Suprapubic skin (tissue), 4 donors: ENCODE results near the gene FEM1C. TPM values are rescaled to one million over a fixed set of nuclear protein-coding genes. Genes with fewer than 3 reads are reported as not detected.

Source experiments
- DNase-seq, 2 donors: peaks; one replicate each; pipeline ENCODE4 v3.0.0-alpha.2; 2019; ENCODE audit warnings: low spot score in 2 of 2
- H3K27ac ChIP-seq: fragments of 200-600 bp; sonication (generic); one replicate; pipeline ENCODE4 v1.5.1; 2019
- H3K27me3 ChIP-seq: fragments of 200-600 bp; sonication (generic); one replicate; pipeline ENCODE4 v1.5.1; 2019
- H3K36me3 ChIP-seq: fragments of 200-600 bp; sonication (generic); one replicate; pipeline ENCODE4 v1.5.1; 2019
- H3K4me1 ChIP-seq: fragments of 200-600 bp; sonication (generic); one replicate; pipeline ENCODE4 v1.5.1; 2019
- H3K4me3 ChIP-seq: fragments of 200-600 bp; sonication (generic); one replicate; pipeline ENCODE4 v1.5.1; 2019; ENCODE audit warnings: mild to moderate bottlenecking
- H3K9me3 ChIP-seq: fragments of 200-600 bp; sonication (generic); one replicate; pipeline ENCODE4 v1.5.1; 2019
- EP300 ChIP-seq: sonication (generic); formaldehyde crosslinking; IDR thresholded peaks from one replicate; pipeline ENCODE4 v1.6.1; 2017; ENCODE audit warnings: antibody characterized with exemption
- POLR2A ChIP-seq, 2 donors: fragments of 450-650 bp; IDR thresholded peaks; one replicate each; pipeline ENCODE4 v1.6.1; 2017; ENCODE audit warnings: antibody characterized with exemption in 2 of 2, mild to moderate bottlenecking in 2 of 2, moderate library complexity in 2 of 2
- POLR2AphosphoS5 ChIP-seq, 3 donors: sonication (generic); formaldehyde crosslinking; IDR thresholded peaks; one replicate each; pipeline ENCODE4 v1.6.1; 2017; ENCODE audit warnings: antibody characterized with exemption in 3 of 3
- WGBS: methylation state at CpG from one replicate; pipeline ENCODE4 v1.1.5; 2018; 5-methylcytosine and 5-hydroxymethylcytosine counted together
- total RNA-seq, 4 donors: library from RNA; depleted of rRNA; stranded (reverse); fragments of >200 nt; gene quantifications; one replicate each; pipeline ENCODE4 v1.1.0, GENCODE V29; 2016
- TF ChIP-seq, protein P1 (sequence below), 2 donors: fragments of 200-600 bp in 1 of 2; fragments of 450-650 bp in 1 of 2; sonication (generic) in 1 of 2; IDR thresholded peaks; one replicate each; pipeline ENCODE4 v1.5.1; 2016 to 2019; ENCODE audit warnings: antibody characterized with exemption in 2 of 2, mild to moderate bottlenecking in 1 of 2, moderate library complexity in 1 of 2

FEM1C gene
- total RNA-seq, 4 donors from 2014 or later = 15.4 to 17.8 (median 16.5) TPM

DNA sequence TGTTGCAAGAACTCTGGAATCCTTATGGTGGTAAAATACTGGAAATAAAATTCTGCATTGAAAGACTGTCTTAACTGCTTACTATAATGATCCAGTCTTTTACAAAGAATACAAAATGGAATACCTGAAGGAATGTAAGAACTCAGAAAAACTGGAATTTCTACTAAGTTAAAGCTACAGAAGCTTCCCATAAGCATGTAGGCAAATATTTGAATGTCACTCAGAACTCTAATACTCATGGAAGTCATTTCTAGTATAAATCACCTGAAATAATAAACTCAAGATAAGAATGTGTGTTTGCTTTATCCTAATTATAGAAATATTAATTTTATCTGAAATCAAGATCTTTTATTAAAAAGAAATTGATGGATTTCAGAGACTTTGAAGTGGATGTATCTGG is 54.8 kb downstream of the FEM1C start:
- no peak overlapping the region for H3K27ac ChIP-seq
- no peak for DNase-seq

DNA sequence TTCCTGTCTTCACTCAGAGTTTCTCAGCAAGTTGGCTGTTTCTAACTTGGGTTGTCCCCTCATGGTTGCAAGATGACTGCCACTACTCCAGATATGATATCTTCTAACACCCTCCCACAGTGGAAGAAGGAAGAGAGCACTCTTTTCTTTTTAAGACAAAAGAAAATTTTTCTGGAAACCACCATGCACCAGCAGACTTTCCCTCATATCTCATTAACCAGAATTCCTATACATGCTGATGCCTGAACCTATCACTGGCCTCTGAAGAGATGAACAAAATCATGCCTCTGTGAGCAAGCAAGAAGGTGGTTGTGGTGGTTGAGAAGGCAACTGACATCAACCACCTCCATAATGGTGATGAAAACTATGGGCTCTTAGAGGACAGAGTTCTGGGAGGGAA is 56.8 kb downstream of the FEM1C start:
- no peak for TF ChIP-seq EP300
- H3K27me3 ChIP-seq = no peaks in the 10 kb centered on the region
- H3K27ac ChIP-seq = no peak overlapping the region
- H3K4me3 ChIP-seq = no peak overlapping the region
- no peaks in the 10 kb centered on the region for H3K9me3 ChIP-seq
- H3K4me1 ChIP-seq = no peaks in the 10 kb centered on the region
- H3K36me3 ChIP-seq = no peaks in the 10 kb centered on the region
- DNase-seq = no peak

More for the DNA sequence above, 54.8 kb downstream of the FEM1C start:
- no peak for TF ChIP-seq POLR2A (IDR thresholded peaks at IDR 0.05)
- no peak for TF ChIP-seq EP300
- TF ChIP-seq POLR2AphosphoS5 (IDR thresholded peaks at IDR 0.05) = no peak
- TF ChIP-seq, protein P1, sequence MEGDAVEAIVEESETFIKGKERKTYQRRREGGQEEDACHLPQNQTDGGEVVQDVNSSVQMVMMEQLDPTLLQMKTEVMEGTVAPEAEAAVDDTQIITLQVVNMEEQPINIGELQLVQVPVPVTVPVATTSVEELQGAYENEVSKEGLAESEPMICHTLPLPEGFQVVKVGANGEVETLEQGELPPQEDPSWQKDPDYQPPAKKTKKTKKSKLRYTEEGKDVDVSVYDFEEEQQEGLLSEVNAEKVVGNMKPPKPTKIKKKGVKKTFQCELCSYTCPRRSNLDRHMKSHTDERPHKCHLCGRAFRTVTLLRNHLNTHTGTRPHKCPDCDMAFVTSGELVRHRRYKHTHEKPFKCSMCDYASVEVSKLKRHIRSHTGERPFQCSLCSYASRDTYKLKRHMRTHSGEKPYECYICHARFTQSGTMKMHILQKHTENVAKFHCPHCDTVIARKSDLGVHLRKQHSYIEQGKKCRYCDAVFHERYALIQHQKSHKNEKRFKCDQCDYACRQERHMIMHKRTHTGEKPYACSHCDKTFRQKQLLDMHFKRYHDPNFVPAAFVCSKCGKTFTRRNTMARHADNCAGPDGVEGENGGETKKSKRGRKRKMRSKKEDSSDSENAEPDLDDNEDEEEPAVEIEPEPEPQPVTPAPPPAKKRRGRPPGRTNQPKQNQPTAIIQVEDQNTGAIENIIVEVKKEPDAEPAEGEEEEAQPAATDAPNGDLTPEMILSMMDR (IDR thresholded peaks at IDR 0.05) = no peak
- H3K4me3 ChIP-seq = no peak overlapping the region
- no peaks in the 10 kb centered on the region for H3K4me1 ChIP-seq
- H3K9me3 ChIP-seq = no peaks in the 10 kb centered on the region
- no peaks in the 10 kb centered on the region for H3K36me3 ChIP-seq
- no peaks in the 10 kb centered on the region for H3K27me3 ChIP-seq

GRCh38 chr5:115487168-115487567 is 57.4 kb downstream of the FEM1C start:
- no peaks in the 10 kb centered on the region for H3K36me3 ChIP-seq

DNA sequence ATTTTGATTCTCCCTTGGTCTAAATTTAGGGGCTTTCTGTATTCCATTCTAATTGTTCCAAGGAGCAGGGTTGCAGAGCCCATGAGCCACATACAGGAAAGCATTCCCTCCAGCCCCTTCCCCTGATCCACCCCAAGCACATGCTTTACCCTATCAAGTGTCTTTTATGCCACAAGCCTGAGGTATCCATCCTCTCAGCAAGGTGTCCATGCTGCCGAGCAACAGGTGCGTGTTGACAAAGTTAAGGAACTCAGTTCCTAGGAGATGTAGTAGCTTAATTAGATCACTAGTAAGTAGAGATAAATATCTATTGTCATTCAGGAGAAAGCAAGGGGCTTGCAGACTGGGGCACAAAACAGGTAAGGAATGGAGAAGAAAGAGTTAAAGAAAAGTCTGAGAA is 57.8 kb downstream of the FEM1C start:
- 96% methylated on average over 2 of the region's 2 CpGs for WGBS
- TF ChIP-seq POLR2AphosphoS5 (IDR thresholded peaks at IDR 0.05) (no peak), POLR2A (IDR thresholded peaks at IDR 0.05) (no peak)
- TF ChIP-seq, protein P1 (IDR thresholded peaks at IDR 0.05) = no peak
- Histone ChIP-seq H3K27me3 (no peaks in the 10 kb centered on the region), H3K4me1 (no peaks in the 10 kb centered on the region), H3K36me3 (no peaks in the 10 kb centered on the region), H3K9me3 (no peaks in the 10 kb centered on the region), H3K27ac (no peak overlapping the region), H3K4me3 (no peak overlapping the region)
- DNase-seq = no peak

More at GRCh38 chr5:115487168-115487567, 57.4 kb downstream of the FEM1C start:
- DNase-seq = no peak
- no peaks in the 10 kb centered on the region for H3K9me3 ChIP-seq
- 82% methylated on average over 4 of the region's 4 CpGs for WGBS
- TF ChIP-seq, protein P1 (IDR thresholded peaks at IDR 0.05) = no peak
- TF ChIP-seq EP300 (no peak), POLR2AphosphoS5 (IDR thresholded peaks at IDR 0.05) (no peak), POLR2A (IDR thresholded peaks at IDR 0.05) (no peak)
- no peak overlapping the region for H3K27ac ChIP-seq
- H3K4me3 ChIP-seq = no peak overlapping the region
- no peaks in the 10 kb centered on the region for H3K27me3 ChIP-seq
- no peaks in the 10 kb centered on the region for H3K4me1 ChIP-seq

DNA sequence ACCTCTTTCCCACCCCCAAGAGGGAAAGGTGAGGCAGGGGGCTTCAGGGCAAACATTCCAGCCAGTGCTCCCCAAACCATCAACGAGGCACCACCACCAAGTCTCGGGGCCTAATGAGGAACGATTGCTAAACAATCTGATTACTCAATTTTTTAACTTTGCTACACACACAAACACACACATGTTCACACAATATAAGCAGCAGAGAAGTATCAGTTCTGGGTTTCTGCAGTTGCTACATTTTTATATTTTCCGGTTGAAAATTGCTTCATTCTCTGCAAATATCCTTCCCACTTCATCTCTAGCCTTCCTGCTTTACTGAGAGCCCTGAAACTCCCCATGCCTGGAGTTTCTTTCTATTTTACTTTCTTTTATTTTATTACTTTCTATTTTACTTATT is 60.2 kb downstream of the FEM1C start:
- H3K27ac ChIP-seq = no peak overlapping the region
- H3K36me3 ChIP-seq = no peaks in the 10 kb centered on the region
- no peak for DNase-seq
- H3K9me3 ChIP-seq = no peaks in the 10 kb centered on the region
- H3K27me3 ChIP-seq = peaks cover 3% of the 10 kb centered on the region
- no peaks in the 10 kb centered on the region for H3K4me1 ChIP-seq
- no peak overlapping the region for H3K4me3 ChIP-seq
- TF ChIP-seq POLR2AphosphoS5 (IDR thresholded peaks at IDR 0.05) (no peak), EP300 (no peak), POLR2A (IDR thresholded peaks at IDR 0.05) (no peak)
- TF ChIP-seq, protein P1 (IDR thresholded peaks at IDR 0.05) = no peak
- 88% methylated on average over 4 of the region's 4 CpGs for WGBS

- no peak for DNase-seq
- H3K27me3 ChIP-seq = peaks cover 3% of the 10 kb centered on the region
- no peak overlapping the region for H3K4me3 ChIP-seq
- H3K36me3 ChIP-seq = no peaks in the 10 kb centered on the region
- TF ChIP-seq, protein P1 (IDR thresholded peaks at IDR 0.05) = no peak
- TF ChIP-seq EP300 = no peak
- no peak for TF ChIP-seq POLR2A (IDR thresholded peaks at IDR 0.05)
- TF ChIP-seq POLR2AphosphoS5 (IDR thresholded peaks at IDR 0.05) = no peak
- no peak overlapping the region for H3K27ac ChIP-seq
- no peaks in the 10 kb centered on the region for H3K9me3 ChIP-seq
- H3K4me1 ChIP-seq = no peaks in the 10 kb centered on the region
Observed at GRCh38 chr5:115480900-115481299, 63.7 kb downstream of the FEM1C start.
